Left forelimb (tissue), 1 donor: Measurements from ENCODE around the gene NT5DC2.

Source experiments
- DNase-seq: peaks from one replicate; pipeline ENCODE4 v3.0.0-alpha.2; 2018; ENCODE audit warnings: low spot score

Gene NT5DC2

DNA sequence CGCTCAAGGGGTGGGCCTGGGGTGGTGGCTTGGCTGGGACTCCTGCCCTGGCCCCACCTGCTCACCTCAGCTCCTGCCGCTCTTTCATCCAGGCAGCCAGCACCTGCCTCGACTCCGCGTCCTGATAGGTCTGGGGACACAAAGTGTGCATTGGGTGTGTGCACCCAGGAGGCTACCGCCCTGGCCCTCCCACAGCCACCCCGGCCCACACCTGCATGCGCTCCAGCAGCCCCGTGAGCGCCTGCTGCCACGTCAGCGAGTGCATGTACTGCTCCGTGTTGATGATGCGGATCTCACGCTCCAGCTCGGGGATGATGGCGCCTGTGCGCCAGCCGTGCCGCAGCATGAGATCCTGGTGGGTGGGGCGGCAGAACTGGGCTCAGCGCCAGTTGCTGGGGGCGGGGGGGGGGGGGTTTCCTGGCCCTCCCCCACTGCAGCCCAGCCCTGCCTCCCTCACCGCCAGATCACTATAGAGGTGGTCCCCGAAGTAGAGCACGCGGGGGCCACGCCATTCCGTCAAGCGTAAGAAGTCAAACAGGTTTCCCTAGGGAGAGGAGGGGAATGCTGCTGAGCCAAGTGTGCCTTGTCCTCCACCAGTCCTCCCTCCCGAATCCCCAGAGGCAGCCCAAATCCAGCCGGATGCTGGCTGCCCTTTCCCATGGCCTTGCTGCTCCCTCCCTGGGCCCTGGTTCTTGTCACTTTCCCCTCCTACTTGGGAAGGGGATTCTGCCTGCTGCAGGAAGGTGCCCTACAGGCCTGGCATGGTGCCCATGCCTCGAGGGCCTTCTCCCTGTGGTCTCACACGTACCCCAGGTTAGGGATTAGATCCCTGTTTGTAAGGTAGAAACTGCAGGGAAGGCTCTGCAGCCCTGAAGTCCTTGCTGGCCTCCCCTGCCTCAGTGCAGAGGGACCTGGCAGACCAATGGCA, 8.6 kb downstream of the NT5DC2 start:
- peak; percentile 57 for DNase-seq

- DNase-seq: no peak
Observed at GRCh38 chr3:52524258-52524751, 9.4 kb downstream of the NT5DC2 start.

DNA sequence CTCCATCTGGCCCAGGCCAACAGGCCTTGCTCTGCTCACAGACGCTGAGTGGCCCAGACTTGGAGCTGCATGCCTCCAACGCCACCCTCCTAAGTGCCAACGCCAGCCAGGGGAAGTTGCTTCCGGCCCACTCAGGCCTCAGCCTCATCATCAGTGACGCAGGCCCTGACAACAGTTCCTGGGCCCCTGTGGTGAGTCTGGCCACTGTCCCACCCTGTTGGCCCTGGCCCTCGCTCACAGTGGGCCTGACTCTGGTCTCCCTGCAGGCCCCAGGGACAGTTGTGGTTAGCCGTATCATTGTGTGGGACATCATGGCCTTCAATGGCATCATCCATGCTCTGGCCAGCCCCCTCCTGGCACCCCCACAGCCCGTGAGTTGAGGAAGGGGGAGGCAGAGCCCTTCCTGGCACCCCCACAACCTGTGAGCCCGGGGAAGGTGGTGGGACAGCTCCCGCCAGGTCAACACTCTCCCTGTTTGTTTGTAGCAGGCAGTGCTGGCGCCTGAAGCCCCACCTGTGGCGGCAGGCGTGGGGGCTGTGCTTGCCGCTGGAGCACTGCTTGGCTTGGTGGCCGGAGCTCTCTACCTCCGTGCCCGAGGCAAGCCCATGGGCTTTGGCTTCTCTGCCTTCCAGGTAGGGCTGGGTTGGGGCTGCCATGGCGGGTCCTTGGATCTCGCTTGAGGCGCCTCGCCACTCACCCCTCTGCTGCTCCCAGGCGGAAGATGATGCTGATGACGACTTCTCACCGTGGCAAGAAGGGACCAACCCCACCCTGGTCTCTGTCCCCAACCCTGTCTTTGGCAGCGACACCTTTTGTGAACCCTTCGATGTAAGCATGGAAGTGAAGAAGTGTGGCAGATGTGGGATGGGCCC, 10.0 kb downstream of the NT5DC2 start:
- DNase-seq: no peak

DNA sequence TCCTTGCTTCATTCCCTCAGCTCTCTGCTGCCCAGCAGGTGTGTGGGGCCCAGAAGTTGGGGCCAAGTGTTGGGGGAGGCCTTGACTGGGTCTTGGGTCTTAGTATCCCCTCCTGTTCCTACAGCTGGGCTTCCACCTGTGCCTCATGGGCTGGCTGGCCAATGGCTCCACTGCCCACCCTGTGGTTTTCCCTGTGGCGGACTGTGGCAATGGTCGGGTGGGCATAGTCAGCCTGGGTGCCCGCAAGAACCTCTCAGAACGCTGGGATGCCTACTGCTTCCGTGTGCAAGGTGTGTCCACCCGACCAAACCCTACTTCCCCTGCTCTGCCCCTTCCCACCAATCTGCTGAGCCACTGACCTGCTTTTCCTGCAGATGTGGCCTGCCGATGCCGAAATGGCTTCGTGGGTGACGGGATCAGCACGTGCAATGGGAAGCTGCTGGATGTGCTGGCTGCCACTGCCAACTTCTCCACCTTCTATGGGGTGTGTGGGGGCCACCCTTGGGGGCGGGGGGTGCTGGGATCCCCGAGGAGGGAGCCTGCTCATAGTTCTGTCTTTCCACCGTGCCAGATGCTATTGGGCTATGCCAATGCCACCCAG, 10.9 kb downstream of the NT5DC2 start:
- no peak for DNase-seq

DNA sequence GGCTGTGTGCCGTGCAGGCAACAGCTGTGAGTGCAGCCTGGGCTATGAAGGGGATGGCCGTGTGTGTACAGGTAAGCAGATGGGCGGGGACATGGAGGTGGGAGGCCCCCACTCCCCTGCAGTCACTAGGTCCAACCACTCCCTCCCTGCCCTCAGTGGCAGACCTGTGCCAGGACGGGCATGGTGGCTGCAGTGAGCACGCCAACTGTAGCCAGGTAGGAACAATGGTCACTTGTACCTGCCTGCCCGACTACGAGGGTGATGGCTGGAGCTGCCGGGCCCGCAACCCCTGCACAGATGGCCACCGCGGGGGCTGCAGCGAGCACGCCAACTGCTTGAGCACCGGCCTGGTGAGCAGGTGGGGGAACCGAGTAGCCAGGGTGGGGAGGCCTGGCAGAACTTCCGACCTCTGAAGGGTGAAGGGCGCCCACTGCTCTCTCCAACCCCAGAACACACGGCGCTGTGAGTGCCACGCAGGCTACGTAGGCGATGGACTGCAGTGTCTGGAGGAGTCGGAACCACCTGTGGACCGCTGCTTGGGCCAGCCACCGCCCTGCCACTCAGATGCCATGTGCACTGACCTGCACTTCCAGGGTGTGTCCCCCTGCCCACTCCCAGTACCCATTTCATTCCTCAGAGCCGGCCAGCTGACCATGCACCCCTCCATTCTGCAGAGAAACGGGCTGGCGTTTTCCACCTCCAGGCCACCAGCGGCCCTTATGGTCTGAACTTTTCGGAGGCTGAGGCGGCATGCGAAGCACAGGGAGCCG, 11.6 kb downstream of the NT5DC2 start:
- DNase-seq: no peak

GRCh38 chr3:52521488-52521824, 12.2 kb downstream of the NT5DC2 start:
- DNase-seq: no peak

DNA sequence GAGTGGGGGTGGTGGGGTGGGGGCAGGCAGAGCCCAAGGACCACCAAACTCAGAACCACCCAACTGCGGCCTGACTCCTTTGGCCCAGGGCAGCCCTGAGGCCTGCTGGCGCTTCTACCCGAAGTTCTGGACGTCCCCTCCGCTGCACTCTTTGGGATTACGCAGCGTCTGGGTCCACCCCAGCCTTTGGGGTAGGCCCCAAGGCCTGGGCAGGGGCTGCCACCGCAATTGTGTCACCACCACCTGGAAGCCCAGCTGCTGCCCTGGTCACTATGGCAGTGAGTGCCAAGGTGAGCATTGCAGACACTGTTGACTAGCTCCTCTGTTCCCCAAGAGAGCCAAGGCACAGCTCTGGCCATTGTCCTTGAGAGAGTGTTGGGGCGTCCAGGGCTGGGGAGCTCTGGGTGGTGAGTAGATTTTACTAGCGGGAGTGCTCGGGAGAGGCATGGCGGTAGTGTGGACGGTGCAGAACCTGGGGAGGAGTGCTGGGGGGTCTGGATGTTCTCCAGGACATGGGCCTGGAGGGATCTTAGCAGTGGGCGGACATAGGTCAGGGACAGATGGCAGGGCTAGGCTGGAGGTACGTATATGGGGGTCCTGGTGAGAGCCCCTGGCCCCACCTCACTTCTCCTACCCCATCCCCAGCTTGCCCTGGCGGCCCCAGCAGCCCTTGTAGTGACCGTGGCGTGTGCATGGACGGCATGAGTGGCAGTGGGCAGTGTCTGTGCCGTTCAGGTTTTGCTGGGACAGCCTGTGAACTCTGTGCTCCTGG, 12.8 kb downstream of the NT5DC2 start:
- no peak for DNase-seq

DNA sequence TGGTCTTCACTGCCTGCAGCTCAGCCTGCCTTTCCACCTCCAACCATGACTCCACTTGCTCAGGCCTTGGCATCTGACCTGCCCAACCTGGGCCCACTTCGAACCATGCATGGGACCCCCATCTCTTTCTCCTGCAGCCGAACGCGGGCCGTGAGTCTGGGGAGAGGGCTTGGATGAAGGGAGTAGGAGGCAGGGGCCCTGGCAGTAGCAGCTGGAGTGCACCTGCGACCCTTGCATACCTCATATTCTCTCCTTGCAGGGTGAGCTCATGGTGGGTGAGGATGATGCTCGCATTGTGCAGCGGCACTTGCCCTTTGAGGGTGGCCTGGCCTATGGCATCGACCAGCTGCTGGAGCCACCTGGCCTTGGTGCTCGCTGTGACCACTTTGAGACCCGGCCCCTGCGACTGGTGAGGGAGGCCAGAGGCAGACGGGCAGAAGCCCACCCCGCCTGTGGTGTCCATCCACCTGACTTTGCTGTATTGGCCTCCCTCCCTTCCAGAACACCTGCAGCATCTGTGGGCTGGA, 13.5 kb downstream of the NT5DC2 start:
- no peak for DNase-seq

DNA sequence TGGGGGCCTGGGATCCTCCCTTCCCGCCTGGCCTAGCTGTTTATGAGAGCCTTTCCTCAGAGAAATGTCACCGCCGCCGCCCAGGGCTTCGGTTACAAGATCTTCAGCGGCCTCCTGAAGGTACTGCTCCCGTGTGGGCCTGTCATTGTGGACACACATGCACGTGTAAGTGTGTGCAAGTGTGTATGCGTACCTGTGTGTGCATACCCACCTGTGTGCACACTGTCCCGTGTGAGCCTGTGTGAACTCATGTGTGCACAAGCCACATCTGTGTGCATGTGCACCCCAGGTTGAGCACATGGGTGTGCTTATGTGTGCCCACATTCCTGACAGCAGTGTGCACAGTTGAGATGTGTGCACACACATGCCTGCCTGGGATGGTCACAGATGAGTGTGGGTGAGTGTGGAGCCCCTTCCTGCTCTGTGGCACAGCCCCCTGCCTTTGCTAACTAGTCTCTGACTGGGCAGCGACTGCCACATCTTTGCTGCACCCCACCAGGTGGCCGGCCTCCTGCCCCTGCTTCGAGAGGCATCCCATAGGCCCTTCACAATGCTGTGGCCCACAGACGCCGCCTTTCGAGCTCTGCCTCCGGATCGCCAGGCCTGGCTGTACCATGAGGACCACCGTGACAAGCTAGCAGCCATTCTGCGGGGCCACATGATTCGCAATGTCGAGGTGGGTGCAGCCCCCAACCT, 14.1 kb downstream of the NT5DC2 start:
- DNase-seq: no peak

DNA sequence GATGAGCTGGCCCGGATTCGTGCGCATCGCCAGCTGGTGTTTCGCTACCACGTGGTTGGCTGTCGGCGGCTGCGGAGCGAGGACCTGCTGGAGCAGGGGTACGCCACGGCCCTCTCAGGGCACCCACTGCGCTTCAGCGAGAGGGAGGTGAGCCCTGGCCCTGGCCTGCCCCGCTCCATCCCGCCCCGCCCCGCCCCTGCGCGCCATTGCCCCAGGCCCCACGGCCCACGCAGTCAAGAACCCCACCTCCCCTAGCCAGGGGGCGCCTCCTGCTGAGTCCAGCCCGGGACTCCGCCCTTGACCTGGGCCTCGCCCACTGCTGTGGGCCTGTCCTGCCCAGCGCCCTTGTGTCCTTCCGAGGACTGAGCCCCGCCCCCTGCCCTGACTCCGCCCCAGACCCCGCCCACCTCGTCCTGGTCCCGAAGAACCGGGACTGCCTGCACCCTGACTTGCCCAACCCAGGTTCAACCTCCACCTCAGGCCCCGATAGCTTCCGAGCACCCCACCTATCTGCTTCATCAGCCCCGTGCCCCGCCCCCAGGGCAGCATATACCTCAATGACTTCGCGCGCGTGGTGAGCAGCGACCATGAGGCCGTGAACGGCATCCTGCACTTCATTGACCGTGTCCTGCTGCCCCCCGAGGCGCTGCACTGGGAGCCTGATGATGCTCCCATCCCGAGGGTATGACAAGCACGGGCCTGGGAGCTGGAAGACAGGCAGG, 14.8 kb downstream of the NT5DC2 start:
- DNase-seq: no peak

- no peak for DNase-seq
Observed at GRCh38 chr3:52517796-52518722, 15.6 kb downstream of the NT5DC2 start.

- no peak for DNase-seq
Observed at GRCh38 chr3:52516509-52517195, 17.0 kb downstream of the NT5DC2 start.

GRCh38 chr3:52515192-52515591, 18.5 kb downstream of the NT5DC2 start:
- no peak for DNase-seq

DNA sequence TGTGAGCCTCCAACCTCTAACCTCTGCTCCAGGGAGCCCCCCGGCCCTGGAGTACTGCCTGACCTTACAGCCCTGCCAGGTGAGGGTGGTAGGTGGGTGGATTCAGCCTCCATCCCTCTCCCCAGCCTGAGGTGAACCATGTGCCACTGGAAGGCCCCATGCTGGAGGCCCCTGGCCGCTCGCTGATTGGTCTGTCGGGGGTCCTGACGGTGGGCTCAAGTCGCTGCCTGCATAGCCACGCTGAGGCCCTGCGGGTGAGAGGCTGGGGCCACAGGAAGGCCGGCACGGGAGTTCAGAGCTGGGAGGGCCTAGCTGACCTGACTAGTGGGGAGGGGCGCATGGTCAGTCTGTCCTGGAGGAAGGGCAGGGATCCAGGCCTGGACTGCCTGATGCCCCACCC, 19.1 kb downstream of the NT5DC2 start:
- no peak for DNase-seq

- no peak for DNase-seq
Observed at GRCh38 chr3:52513281-52513680, 20.4 kb downstream of the NT5DC2 start.

- no peak for DNase-seq
Observed at GRCh38 chr3:52512727-52513126, 20.9 kb downstream of the NT5DC2 start.

DNA sequence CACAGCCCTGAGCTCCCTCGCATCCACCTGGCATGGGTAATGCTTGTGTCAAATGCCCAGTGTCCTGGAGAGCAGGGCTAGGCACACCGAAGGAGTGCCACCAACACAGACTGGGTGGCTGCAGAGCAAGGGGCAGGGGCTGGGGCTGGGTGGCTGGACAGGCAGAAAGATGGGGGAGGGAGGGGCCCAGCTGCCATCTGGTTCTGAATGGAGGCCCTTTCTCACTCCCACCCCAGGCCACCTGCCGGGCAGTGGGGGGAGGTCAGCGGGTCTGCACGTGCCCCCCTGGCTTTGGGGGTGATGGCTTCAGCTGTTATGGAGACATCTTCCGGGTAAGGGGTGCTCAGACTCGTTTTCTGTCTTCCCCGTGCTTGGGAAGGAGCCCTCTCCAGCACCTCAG, 21.6 kb downstream of the NT5DC2 start:
- no peak for DNase-seq

GRCh38 chr3:52511509-52511908, 22.1 kb downstream of the NT5DC2 start:
- no peak for DNase-seq
